Renal cortical epithelial cell (primary cell): ENCODE results near the gene TMED1. TPM values are rescaled to one million over a fixed set of nuclear protein-coding genes. Genes with fewer than 3 reads are reported as not detected.
"Not testable (repeated sequence)": the region's sequence is repeated elsewhere in the genome, so short reads cannot be mapped to it uniquely, and the experiment has no call there.

Experiments used
- DNase-seq: peaks from one replicate; pipeline ENCODE4 v3.0.0-alpha.2; 2011; ENCODE audit warnings: low read depth
- total RNA-seq: library from RNA; depleted of rRNA; stranded (reverse); fragments of >200 nt; gene quantifications from 2 replicates; pipeline ENCODE4 v1.2.3, GENCODE V29; 2014

TMED1 gene, protein sequence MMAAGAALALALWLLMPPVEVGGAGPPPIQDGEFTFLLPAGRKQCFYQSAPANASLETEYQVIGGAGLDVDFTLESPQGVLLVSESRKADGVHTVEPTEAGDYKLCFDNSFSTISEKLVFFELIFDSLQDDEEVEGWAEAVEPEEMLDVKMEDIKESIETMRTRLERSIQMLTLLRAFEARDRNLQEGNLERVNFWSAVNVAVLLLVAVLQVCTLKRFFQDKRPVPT
- 33.6 and 46.4 TPM in 2 replicates for total RNA-seq

- DNase-seq, result peak; percentile 93
Observed at GRCh38 chr19:10835754-10836478, at the start of gene TMED1. Gene TMED1 (minus strand): TSS chr19:10836212. CDS start chr19:10836191, 21 bp downstream.

DNA sequence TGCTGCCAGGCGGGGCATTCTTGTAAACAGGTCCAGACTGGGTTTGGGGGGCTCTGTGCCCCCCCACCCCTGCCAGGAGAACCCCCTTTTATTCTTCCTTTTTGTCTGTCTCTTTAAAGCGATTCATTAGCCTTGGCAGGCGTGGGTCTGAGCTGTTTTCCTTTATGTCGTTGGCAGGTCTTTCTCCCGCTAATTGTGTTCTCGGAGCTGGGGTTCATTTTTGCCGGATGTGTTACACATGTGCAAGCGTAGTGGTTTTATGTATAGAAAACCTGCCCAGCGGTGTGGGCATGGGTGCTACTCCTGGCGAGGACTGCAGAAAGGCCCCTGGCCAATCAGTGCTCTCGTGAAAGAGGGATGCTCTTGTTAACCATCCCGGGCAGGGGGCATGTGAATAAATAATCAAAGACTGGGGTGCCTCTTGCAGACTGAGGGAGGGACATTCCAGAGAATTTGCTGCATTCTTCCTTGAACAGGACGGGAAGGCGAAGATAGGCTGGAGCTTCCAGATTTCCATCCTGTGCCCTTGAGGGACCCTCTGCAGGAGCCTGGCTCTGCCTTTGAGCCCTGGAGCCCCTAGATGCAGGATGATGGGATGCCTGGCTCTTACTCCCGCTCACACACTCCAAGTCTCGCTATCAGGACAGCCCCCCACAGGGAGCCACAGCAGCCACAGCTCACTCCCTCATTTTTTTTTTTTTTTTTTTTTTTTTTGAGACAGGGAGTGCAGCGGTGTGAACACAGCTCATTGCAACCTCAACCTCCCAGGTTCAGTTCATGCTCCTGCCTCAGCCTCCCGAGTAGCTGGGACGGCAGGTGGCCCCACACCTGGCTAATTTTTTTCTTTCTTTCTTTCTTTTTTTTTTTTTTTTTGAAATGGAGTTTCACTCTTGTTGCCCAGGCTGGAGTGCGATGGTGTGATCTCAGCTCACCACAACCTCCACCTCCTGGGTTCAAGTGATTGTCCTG, 49.5 kb upstream of the TMED1 start:
- no peak for DNase-seq

DNA sequence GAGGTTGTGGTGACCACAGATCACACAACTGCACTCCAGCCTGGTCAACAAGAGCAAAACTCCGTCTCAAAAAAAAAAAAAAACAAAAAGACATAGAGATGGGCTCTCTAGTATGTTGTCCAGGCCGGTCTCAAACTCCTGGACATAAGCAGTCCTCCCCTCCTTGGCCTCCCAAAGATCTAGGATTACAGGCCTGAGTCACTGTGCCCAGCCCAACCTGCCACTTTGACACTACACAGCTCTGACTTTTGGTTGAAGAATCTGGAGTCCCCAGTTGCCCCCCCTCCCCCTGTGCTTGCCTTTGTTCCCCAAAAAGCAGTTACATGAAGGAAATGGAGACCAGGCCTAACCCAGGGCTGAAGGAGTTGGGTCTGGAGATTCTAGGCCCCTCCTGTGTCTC, 48.3 kb upstream of the TMED1 start:
- DNase-seq, result no peak

- DNase-seq, result no peak
Observed at GRCh38 chr19:10882108-10882457, 46.1 kb upstream of the TMED1 start.

- DNase-seq, result no peak
Observed at GRCh38 chr19:10881403-10882107, 45.5 kb upstream of the TMED1 start.

DNA sequence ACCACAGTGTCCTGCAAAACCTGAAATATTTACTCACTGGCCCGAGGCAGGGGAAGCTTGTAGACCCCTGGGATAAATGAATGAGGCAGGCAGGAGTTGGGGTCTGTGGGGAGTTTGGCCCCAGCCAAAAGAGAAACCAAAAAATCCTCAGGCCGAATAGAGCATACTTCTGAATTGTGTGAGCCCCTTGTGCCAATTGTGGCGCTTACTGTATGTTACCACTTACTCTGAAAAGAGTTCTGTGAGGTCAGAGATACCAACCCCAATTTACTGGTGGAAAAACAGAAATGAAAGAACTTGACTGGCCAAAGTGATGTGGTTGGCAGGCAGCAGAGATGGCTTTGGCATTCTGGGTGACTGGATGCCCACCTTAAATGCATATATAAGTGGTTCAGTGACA, 42.2 kb upstream of the TMED1 start:
- no peak for DNase-seq

DNA sequence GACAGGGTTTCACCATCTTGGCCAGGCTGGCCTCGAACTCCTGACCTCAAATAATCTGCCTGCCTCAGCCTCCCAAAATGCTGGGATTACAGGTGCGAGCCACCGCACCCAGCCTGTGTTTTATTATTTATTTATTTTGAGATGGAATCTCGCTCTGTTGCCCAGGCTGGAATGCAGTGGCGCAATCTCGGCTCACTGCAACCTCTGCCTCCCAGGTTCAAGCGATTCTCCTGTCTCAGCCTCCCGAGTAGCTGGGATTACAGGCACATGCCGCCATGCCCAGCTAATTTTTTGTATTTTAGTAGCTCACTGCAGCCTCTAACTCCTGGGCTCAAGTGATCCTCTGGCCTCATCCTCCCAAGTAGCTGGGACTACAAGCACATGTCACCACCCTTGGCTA, 41.6 kb upstream of the TMED1 start:
- not testable (repeated sequence) for DNase-seq

DNA sequence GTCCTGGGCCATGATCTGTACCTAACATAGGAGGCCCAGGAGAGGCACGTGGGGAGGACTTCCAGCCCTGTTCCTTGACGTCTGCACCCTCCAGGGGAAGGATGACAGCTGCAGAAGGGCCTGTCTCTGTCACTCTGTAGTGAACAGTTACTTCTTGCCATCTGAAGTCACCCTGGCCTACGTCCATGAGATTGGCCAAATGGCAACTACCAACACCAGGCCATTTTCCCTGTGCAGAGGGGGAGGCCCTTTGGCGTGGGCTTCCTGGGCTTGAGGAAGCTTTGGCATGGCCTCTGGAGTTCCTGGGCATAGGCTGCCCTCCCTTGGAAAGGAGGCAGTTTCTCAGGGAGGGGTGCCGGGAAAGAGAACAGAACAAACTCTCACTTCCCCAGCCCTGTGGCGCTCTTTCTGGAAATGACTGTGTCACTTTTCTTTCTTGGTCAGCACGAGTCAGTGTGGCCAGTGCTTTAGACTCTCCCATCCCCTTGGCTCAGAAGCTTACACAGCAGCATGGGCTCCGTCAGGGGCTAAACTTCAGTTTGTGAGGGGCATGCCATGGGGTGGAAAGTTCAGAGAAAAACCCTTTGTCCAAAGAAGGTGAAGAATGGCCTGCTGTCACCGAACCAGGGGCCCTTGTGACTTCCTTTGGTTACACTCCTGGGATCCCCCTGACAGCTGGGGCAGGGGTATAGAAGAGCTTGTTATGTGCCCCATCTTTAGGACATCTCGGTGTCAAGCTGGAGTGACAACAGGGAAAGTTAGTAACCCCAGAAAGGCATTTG, 40.6 kb upstream of the TMED1 start:
- no peak for DNase-seq

DNA sequence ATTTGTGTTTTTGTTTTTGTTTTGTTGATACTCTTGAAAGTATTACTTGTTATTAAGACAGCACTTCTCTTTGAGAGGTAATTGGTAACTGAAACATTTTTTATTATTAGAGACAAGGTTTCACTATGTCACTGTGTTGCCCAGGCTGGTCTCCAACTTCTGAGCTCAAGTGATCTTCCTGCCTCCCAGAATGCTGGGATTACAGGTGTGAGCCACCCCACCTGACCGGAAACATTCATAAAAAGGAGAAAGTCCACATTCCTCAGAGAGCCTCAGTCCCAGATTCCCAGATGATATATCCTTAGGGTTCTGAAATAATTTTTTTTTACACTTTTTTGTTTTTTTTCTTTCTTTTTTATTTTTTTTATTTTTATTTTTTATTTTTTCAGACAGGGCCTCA, 38.0 kb upstream of the TMED1 start:
- no peak for DNase-seq

DNA sequence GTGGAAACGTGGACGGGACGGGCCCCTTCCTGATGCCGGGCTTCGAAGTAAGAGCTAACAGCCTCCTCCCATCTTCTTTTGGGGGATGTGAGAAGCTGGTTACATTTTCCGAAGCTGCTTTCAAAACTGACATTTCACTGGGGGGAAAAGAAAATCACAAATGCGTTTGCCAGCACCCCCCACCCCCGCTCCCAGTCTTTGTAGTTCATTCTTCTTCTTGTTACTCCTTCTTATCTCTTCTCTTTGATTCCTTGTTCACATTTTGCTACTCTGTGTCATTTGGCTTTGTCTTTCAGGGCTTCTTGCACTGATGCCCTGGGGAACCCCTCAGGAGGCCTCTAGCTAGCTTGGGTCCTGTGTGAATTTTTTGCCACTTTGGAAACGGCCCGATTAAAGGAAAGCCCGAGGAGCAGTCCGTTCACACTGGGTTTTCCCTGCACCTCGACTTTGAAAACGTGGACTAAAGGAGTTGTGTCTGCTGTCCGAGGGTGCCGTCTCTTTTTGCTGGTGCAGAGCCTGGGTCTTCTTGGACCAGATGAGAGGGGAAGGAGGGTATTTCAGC, 36.6 kb upstream of the TMED1 start:
- DNase-seq, result no peak

GRCh38 chr19:10871711-10872545, 35.9 kb upstream of the TMED1 start:
- DNase-seq, result no peak

DNA sequence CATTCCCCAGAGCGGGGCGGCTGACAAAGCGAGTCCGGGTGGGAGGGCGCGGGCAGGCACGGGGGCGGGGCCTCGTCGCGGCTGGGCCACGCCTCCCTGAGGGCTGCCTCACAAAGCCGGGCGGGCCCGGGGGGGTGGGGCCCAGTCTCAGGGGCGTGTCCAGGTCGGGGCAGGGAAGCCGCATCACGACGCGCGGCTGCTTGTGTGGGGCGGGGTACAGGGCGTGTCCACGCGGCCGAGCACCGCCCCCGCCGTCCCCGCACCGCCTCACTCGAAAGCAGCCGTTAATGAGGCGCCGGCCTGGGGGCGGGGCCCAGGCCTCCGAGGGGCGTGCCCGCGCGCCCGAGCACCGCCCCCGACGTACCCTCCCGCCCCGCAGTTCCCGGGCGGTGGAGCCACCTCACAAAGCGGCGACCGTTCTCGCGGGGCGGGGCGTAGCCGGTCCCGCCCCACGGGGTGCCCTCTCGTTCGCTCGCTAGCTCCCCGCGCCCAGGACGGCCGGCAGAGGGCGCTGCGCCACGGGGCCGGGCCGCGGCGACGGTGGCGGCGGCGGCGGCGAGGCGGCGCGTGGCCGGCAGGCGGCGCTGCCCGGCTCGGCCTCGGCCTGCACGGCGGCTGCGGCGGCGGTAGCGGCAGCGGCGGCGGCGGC, 35.1 kb upstream of the TMED1 start, which contains the start of gene CARM1:
Gene CARM1 (plus strand): TSS at position 599 of the 649 bp plus-strand sequence. CDS start 150 bp downstream, outside the sequence.
- DNase-seq, result peak; percentile 82

GRCh38 chr19:10870501-10870954, 34.5 kb upstream of the TMED1 start:
- DNase-seq, result no peak

DNA sequence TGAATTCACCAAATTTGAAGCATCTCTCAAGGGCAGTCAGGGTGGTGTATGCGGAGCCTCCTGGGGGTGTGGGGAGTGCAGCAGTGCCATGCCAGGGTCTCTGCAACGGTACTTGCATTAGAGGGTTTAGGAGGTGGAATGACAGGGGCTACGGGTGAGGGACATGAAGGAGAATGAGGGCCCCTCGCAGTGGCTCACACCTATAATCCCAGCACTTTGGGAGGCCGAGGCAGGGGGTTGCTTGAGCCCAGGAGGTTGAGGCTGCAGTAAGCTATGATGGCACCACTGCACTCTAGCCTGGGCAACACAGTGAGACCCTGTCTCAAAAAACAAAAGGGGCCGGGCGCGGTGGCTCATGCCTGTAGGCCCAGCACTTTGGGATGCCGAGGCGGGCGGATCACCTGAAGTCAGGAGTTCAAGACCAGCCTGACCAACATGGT, 33.9 kb upstream of the TMED1 start:
- not testable (repeated sequence) for DNase-seq

DNA sequence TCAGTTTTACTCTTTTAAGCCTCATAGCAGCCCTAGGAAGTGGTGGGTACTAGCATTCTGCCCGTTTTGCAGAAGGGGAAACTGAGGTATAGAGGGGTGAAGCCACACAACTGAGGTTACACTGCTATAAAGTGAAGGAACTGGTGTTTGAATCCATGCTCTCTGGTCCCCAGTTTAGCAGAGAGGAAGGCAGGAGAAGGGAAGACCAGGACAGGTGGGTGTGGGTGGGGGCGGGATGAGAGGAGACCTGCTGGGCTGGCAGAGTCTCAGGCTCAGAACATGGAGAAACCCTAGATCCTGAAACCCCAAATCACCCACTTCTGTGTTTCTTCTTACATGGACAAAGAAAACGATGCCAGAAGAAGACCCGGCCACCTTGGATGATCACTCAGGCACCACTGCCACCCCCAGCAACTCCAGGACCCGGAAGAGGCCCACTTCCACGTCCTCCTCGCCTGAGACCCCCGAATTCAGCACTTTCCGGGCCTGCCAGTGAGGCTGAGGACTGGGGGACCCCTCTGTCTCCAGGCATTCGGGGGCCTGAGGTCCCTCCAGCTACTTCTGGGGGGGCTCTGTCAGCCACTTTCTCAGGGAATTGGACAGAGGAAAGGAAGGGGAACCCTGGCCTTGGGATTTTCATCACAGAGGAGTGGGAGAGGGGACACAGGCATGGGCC, 33.0 kb upstream of the TMED1 start:
- DNase-seq, result no peak

DNA sequence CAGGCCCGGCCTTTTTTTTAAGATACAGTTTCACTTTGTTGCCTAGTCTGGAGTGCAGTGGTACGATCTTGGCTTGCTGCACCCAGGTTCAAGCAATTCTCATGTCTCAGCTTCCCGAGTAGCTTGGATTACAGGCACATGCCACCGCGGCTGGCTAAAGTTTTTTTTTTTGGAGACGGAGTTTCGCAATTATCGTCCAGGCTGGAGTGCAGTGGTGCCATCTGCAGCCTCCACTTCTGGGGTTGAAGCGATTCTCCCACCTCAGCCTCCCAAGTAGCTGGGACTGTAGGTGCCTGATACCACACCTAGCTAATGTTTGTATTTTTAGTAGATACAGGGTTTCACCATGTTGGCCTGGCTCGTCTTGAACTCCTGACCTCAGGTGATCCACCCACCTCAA, 30.5 kb upstream of the TMED1 start:
- DNase-seq, result no peak

DNA sequence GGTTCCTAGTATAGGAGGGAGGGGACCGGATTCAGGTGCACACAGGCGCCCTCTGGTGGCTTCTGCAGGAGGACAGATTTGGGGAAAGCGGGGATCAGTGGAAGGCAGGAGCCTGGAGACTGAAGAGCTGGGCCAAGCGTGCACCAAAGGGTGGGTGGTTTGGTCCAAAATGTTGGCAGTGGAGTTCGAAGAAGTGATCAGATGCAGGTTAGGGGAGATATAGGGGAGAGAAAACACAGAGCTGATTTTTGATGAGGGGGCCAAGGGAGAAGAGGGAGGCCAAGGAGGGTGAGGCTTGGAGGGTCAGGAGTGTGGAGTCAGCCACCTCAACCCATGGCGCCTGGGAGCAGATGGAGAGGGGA, 28.5 kb upstream of the TMED1 start:
- peak; percentile 54 for DNase-seq

GRCh38 chr19:10863107-10863717, 27.2 kb upstream of the TMED1 start:
- DNase-seq, result peak; percentile 76
